GM21529 (cell line): Measurements from ENCODE around the gene DDX1.
"Not testable (repeated sequence)": the region's sequence is repeated elsewhere in the genome, so short reads cannot be mapped to it uniquely, and the experiment has no call there.

Experiments
- ATAC-seq: cut with Tn5 transposase; IDR thresholded peaks from one replicate; pipeline ENCODE4 v1.9.1; 2021; ENCODE audit not compliant: unreplicated experiment

Gene DDX1

DNA sequence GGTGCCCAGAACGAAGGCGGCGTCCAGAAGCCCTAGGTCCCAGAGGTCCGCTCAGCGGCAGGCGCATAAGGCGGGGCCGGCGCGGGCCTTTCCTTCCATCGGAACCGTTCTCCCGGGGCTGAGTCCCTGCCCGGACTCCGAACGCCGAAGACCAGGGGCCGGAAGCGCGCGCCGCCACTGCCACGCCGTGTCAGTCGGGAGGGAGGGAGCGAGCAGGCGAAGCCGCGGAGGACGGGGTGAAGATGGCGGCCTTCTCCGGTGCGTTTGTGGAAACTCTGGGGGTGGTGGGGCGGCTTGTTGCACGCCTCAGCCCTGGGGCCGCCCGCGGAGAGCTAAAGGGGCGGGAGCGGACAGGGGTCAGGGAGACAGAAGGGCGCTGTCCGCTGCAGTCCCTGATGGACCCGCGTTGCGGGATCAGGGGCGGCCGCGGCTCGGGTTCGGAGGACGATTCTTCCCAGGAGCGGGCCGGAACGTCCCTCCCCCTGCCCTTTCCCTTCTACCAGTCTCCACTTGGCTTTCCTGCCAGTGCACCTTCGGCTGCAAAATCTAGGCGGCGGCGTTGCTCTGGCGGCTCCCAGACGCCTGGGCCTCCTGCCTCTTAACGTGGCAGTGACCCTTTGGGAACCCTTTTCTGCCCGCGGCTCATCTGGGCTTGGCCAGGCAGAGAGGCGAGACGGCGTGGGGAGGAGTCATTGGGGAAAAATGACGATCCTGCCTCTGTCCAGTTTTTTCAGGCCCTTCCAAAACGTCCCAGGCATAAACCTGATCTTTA, at the start of gene DDX1:
Gene DDX1 (plus strand): TSS at position 177 of the 772 bp plus-strand sequence. CDS start 66 bp downstream, at position 243.
- peak; percentile 91 for ATAC-seq

DNA sequence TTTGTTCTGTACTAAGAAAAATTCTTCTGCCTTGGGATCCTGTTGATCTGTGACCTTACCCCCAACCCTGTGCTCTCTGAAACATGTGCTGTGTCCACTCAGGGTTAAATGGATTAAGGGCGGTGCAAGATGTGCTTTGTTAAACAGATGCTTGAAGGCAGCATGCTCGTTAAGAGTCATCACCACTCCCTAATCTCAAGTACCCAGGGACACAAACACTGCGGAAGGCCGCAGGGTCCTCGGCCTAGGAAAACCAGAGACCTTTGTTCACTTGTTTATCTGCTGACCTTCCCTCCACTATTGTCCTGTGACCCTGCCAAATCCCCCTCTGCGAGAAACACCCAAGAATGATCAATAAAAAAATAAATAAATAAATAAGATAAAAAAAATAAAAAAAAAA, 49.4 kb upstream of the DDX1 start:
- not testable (repeated sequence) for ATAC-seq

- no peak for ATAC-seq
Measured at GRCh38 chr2:15543053-15543452, 48.6 kb upstream of the DDX1 start.

DNA sequence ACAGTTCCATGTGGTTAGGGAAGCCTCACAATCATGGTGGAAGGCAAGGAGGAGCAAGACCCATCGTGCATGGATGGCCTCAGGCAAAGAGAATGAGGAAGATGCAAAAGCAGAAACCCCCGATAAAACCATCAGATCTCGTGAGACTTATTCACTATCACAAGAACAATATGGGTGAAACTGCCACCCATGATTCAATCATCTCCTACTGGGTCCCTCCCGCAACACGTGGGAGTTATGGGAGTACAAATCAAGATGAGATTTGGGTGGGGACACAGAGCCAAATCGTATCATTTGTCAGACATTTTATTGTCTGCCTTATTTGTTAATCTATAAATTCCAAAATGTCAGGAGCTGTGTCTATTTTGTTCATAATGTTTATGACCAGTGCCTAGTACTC, 48.1 kb upstream of the DDX1 start:
- no peak for ATAC-seq

GRCh38 chr2:15544227-15544626, 47.4 kb upstream of the DDX1 start:
- no peak for ATAC-seq

GRCh38 chr2:15546297-15547098, 45.2 kb upstream of the DDX1 start:
- ATAC-seq: no peak

- no peak for ATAC-seq
Measured at GRCh38 chr2:15547115-15547876, 44.4 kb upstream of the DDX1 start.

DNA sequence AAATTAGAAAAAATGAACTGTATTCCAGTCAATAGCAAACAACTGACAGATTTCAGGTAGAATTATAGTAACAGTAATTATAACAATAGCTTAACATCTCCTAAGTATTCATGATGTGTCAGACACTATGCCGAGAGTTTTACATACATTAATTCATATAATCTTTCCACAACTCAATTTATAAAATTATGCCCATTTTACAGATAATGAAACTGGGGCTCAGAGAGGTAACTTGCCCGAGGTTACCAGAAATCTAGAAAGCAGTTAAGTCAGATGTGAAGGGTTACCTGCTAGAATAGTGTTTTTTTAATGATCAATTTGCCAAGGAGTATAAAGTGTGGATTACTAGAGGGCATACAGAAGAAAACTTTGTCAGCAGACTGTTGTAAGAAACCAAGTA, 42.7 kb upstream of the DDX1 start:
- ATAC-seq: no peak

DNA sequence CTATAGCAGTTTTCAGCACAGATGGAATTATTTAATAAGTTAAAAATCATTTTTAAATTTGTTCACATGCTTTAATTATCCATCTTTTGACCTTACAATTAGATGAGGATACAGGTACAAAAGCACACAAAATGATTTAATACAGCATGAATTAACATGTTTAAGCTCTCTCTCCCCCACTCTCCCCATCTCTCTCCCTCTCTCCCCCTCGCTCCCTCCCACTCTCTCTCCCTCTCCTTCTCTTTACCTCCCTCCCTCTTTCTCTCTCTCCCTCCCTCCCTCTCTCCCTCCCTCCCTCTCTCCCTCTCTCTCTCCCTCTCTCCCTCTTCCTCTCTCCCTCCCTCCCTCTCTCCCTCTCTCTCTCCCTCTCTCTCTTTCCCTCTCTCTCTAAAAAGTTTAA, 38.1 kb upstream of the DDX1 start:
- no peak for ATAC-seq

DNA sequence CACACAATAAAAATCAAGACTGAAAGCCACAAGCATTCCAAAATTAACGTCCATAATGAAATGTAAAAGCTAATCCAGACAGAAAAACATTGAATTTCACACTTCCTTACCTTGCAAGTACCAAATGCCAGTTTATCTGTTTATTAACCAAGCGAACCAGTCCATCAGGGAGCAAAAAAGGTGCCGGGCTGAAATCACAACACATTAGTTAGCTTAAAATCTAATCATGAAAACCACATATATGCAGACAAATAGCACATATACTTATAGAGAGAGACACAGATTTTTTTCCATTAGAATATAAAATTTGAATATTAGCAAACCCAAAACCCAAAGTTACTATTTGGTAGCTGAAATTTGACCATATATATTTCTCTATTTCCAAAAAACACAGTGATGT, 37.7 kb upstream of the DDX1 start:
- no peak for ATAC-seq

DNA sequence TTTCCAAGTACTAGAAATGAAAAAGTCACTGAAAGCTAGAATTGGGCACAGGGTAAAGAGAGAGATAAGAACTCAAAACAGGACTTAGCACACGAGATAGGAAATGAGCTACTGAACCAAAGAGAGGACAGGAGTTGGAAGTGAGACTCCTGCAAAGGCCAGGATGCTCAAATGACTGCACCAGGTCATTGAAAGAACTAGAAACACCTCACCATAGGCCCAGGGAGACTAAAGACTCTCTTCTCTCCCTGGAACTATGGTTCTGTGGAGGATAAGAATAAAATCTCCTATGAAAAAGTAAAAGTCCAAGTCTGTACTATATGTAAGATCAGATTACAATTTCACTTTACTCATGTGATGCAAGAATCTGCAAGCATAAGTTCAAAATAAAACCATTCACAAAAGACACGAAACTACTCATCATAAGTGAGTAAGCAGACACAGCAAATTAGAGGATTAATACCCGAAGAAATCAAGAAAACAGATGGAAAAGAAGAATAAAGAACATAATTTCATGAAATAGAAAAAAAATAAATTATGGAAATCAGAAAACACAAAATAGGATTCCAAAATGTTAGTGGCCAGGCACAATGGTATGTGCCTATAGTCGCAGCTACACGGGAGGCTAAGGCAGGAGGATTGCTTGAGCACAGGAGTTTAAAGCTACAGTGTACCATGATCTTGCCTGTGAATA, 37.0 kb upstream of the DDX1 start:
- ATAC-seq: no peak

GRCh38 chr2:15555760-15556193, 35.9 kb upstream of the DDX1 start:
- ATAC-seq: no peak

DNA sequence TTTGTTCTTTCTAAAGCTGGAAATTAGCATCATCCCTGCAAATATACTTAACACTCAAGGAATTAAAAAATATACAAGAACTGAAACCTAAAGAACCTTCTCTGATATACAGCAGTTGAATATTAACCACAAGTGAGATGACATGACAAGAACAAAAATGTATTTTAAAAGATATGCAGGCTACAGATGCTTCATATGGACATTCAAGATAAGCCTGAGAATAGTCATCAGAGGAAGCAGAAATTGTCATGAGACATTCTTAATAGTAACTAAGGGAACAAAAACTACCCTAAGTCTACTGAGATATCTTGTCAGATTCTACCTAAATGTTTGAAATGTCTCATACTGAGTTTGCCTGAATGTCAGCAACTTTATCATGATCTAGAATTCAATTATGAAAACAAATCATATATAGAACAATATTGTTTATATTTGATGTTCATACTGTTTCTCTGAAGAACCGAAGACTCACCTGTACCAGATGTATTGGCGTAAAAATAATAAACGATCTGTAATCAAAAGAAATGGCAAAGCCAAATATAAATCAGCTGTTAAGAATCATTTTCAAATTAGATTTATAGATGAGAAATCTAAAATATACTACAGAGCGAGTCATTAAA, 35.2 kb upstream of the DDX1 start:
- ATAC-seq: no peak

DNA sequence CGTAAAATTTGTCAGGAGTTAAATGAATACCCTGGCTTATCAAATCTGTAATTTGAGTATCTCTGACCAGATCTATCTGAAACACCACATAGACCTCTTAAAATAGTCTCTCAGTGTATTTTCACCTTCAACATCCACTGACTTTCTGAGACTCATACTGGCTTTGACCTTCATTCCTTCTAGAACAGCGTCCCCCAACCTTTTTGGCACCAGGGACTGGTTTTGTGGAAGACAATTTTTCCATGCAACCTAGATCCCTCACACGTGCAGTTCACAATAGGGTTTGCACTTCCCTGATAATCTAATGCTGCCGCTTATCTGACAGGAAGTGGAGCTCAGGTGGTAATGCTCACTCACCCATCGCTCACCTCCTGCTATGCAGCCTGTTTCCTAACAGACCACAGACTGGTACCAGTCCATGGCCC, 33.8 kb upstream of the DDX1 start:
- no peak for ATAC-seq

- ATAC-seq: no peak
Measured at GRCh38 chr2:15559379-15560139, 32.1 kb upstream of the DDX1 start.

DNA sequence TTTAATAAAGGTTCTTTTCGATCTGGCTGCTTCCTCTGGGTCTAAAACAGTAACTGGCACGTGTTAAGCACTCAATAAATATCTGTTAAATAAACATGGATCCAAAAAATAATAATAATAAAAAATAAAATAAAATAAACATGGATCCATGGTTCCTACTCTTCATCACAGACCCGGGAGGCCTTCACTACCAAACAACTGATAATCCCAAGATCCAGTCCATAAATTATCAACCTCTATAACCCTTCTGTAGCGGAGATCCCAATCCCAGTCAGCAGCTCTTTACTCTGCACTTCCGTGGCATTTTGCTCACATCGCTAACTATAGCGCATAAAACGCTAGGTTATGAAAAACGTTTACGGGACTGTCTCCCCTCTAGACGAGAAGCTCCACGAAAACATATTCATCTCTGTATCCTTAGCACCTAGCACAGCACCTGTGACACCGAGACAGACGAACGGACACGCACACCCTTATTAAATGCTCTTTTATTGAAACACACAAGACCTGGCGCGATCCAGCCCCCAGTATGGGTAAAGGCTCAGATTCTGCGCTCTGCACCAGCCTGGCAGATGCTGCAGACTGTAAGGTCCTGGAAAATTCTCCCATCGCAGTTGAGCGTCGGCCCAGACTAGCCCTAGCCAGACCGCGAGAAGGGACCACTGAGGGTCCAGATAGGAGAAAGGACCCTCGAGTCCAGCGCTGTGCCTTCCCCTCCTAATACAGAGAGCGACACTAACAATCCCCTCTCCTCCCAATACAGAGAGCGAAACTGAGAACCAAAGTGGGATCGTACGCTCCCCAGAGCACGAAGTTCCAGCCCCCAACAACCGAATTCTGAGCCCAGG, 31.3 kb upstream of the DDX1 start:
- ATAC-seq: peak; percentile 50

- peak; percentile 89 for ATAC-seq
Measured at GRCh38 chr2:15560988-15561573, 30.6 kb upstream of the DDX1 start, which contains the start of gene NBAS. Gene NBAS, minus strand, starts transcription at chr2:15561334. Its CDS starts 30 bp downstream, at chr2:15561304.
